GM13976 (cell line): ENCODE data around the gene ATP1A1.

Source experiments
- DNase-seq: peaks from one replicate; pipeline ENCODE4 v3.0.0; 2012; ENCODE audit warnings: low spot score
- in situ Hi-C: fragments of 300-500 bp; cut with MboI; formaldehyde crosslinking; loops from one replicate; pipeline ENCODE4 v1.12.0; 2022; ENCODE audit warnings: low sequenced_read_pairs, mixed read lengths, inconsistent platforms; ENCODE audit not compliant: unreplicated experiment
- TF ChIP-seq, protein P1 (sequence below): IDR thresholded peaks from 2 replicates; pipeline ENCODE4 v1.5.1; 2012; ENCODE audit warnings: borderline replicate concordance, mild to moderate bottlenecking; ENCODE audit not compliant: insufficient read depth; ENCODE audit errors: extremely low read depth, missing control alignments, control extremely low read depth

ATP1A1 gene

GRCh38 chr1:116340506-116341231 lies 32.4 kb upstream of the ATP1A1 start:
- in situ Hi-C loops = no loop called here
- TF ChIP-seq, protein P1, sequence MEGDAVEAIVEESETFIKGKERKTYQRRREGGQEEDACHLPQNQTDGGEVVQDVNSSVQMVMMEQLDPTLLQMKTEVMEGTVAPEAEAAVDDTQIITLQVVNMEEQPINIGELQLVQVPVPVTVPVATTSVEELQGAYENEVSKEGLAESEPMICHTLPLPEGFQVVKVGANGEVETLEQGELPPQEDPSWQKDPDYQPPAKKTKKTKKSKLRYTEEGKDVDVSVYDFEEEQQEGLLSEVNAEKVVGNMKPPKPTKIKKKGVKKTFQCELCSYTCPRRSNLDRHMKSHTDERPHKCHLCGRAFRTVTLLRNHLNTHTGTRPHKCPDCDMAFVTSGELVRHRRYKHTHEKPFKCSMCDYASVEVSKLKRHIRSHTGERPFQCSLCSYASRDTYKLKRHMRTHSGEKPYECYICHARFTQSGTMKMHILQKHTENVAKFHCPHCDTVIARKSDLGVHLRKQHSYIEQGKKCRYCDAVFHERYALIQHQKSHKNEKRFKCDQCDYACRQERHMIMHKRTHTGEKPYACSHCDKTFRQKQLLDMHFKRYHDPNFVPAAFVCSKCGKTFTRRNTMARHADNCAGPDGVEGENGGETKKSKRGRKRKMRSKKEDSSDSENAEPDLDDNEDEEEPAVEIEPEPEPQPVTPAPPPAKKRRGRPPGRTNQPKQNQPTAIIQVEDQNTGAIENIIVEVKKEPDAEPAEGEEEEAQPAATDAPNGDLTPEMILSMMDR = no peak

GRCh38 chr1:116343019-116343418 lies 30.0 kb upstream of the ATP1A1 start:
- no peak for DNase-seq
- TF ChIP-seq, protein P1 = no peak
- in situ Hi-C loops = no loop called here

More at GRCh38 chr1:116340506-116341231, 32.4 kb upstream of the ATP1A1 start:
- DNase-seq = no peak

DNA sequence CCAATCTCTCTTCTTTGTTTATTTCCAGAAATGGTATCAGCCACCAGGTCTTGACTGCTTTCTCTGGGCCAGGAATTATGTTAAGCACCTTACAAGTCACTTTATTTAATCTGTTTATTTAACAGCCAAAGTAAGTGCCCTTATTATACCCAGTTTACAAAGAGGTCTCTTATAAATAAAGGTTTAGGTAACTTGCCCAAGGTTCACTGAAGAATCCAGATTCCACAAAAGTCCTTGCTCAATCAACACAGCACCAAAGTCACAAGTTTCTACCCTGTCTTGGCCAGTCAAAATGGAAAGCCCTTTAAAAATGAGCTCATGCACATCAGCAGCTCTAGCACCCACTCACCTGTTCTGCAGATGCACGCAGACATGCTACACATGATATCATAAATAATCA lies 28.0 kb upstream of the ATP1A1 start:
- no peak for DNase-seq
- in situ Hi-C loops = no loop called here

DNA sequence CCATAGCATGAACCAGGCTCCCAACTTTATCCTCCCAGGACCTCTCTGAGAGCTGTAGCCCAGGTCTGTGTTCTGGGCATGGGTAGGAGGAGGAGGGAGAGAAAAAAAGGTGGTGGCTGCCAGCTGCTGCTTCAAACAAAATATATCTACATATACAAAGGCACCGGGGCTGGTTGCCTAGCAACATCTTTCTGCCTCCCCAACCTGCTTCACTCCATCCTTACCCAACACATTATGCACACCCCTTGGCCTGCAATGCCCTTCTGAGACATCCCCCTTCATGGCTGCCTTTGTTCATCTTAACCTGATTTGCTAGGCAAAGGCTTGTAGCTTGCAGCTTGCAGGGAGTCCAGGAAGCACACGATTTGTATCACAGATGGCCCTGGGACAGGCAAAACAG lies 27.2 kb upstream of the ATP1A1 start:
- TF ChIP-seq, protein P1 = no peak
- DNase-seq = no peak
- in situ Hi-C loops = no loop called here

More for the DNA sequence above, 28.0 kb upstream of the ATP1A1 start:
- TF ChIP-seq, protein P1 = no peak

- DNase-seq = no peak
- TF ChIP-seq, protein P1 = no peak
- in situ Hi-C loops = no loop called here
These were observed 25.9 kb upstream of the ATP1A1 start for GRCh38 chr1:116346943-116347673.

DNA sequence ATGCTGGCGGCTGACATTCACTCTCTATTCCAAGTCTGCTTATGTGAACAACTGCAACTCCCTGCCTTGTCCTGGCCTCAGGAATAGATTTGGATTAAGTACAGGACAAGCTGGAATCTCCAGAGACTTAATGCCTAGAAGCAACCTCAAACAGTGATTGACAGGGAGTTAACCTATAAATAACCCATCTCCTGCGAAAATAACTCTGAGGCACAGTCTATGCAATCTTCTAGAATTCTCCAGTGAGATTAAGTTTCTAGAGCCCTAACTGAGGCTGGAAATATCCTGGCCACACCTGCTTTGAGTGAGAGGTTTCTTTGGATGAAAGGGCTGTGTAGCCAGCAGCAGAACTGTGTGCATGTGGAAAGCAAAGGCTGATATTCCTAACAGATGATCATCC lies 25.3 kb upstream of the ATP1A1 start:
- DNase-seq = no peak
- in situ Hi-C loops = no loop called here
- TF ChIP-seq, protein P1 = no peak
